Keratinocyte (primary cell): ENCODE results near the gene ATP2C1. TPM values are rescaled to one million over a fixed set of nuclear protein-coding genes. Genes with fewer than 3 reads are reported as not detected.

Experiments
- DNase-seq: peaks from one replicate; pipeline ENCODE4 v3.0.0-alpha.2; 2011; ENCODE audit warnings: low read depth, missing footprints, low spot score
- FAIRE-seq: peaks from 2 replicates; lab custom pipeline; 2011; peaks lifted over from hg19 to GRCh38; lab: Jason Lieb, UNC
- H2AFZ ChIP-seq: 2 replicates; pipeline ENCODE4 v1.6.0; 2012; ENCODE audit warnings: low read length, control low read depth, inconsistent platforms; ENCODE audit not compliant: control insufficient read depth
- H3K27ac ChIP-seq: 2 replicates; pipeline ENCODE4 v1.5.1; 2011; ENCODE audit warnings: low read length; ENCODE audit not compliant: control insufficient read depth, insufficient read depth
- H3K27me3 ChIP-seq: 3 replicates; pipeline ENCODE4 v1.6.0; 2011; ENCODE audit warnings: low read length; ENCODE audit not compliant: control insufficient read depth, insufficient read depth; ENCODE audit errors: extremely low read depth
- H3K36me3 ChIP-seq, 2 experiments: 2 replicates in 1 of 2; 3 replicates in 1 of 2; pipeline ENCODE4 v1.5.1; 2011; ENCODE audit warnings: low read length in 2 of 2, mild to moderate bottlenecking in 1 of 2; ENCODE audit not compliant: control insufficient read depth in 2 of 2, insufficient read depth in 2 of 2; ENCODE audit errors: extremely low read depth in 1 of 2
- H3K4me1 ChIP-seq: 3 replicates; pipeline ENCODE4 v1.5.1; 2011; ENCODE audit warnings: low read length; ENCODE audit not compliant: control insufficient read depth, insufficient read depth; ENCODE audit errors: extremely low read depth
- H3K4me2 ChIP-seq: 3 replicates; pipeline ENCODE4 v1.6.0; 2011; ENCODE audit warnings: low read depth, low read length; ENCODE audit not compliant: control insufficient read depth, insufficient read depth; ENCODE audit errors: extremely low read depth
- H3K4me3 ChIP-seq, 3 experiments: fragments of 200-600 bp in 1 of 3; sonication (generic) in 1 of 3; 2 replicates in 2 of 3; 3 replicates in 1 of 3; pipeline ENCODE4 v1.5.1; 2011 to 2016; ENCODE audit warnings: low read length in 3 of 3, mild to moderate bottlenecking in 3 of 3, control low read depth in 2 of 3, inconsistent platforms in 1 of 3, low read depth in 1 of 3, mixed read lengths in 1 of 3, mixed run types in 1 of 3, moderate library complexity in 1 of 3; ENCODE audit not compliant: control insufficient read depth in 2 of 3, insufficient read depth in 2 of 3; ENCODE audit errors: extremely low read depth in 1 of 3
- H3K79me2 ChIP-seq: 2 replicates; pipeline ENCODE4 v1.6.0; 2012; ENCODE audit warnings: low read length; ENCODE audit not compliant: control insufficient read depth, insufficient read depth
- H3K9ac ChIP-seq: 3 replicates; pipeline ENCODE4 v1.6.0; 2011; ENCODE audit warnings: low read length; ENCODE audit not compliant: control insufficient read depth, insufficient read depth; ENCODE audit errors: extremely low read depth
- H3K9me1 ChIP-seq: 3 replicates; pipeline ENCODE4 v1.6.0; 2011; ENCODE audit warnings: low read length; ENCODE audit not compliant: control insufficient read depth, insufficient read depth; ENCODE audit errors: extremely low read depth
- H3K9me3 ChIP-seq: 2 replicates; pipeline ENCODE4 v1.5.1; 2012; ENCODE audit warnings: low read depth, low read length; ENCODE audit not compliant: control insufficient read depth
- H4K20me1 ChIP-seq: 3 replicates; pipeline ENCODE4 v1.6.0; 2011; ENCODE audit warnings: low read length; ENCODE audit not compliant: control insufficient read depth, insufficient read depth; ENCODE audit errors: extremely low read depth
- CTCF ChIP-seq, 3 experiments: IDR thresholded peaks in 1 of 3; conservative IDR thresholded peaks in 1 of 3; optimal IDR thresholded peaks in 1 of 3; 2 replicates in 2 of 3; 3 replicates in 1 of 3; pipeline versions ENCODE3 to v1.5.1; 2011; ENCODE audit warnings: low read length in 3 of 3, mild to moderate bottlenecking in 3 of 3, moderate library complexity in 2 of 3, control low read depth in 1 of 3, inconsistent platforms in 1 of 3; ENCODE audit not compliant: insufficient read depth in 2 of 3; ENCODE audit errors: extremely low read depth in 1 of 3
- EZH2 ChIP-seq: IDR thresholded peaks from one replicate; pipeline ENCODE4 v1.6.1; 2012; ENCODE audit warnings: inconsistent platforms, mild to moderate bottlenecking, low read length, moderate library complexity
- dilution Hi-C: fragments of 300-500 bp; cut with MboI; formaldehyde crosslinking; loops from one replicate; pipeline ENCODE4 v1.7.0; 2020; ENCODE audit warnings: low sequenced_read_pairs; ENCODE audit not compliant: extremely low pct_ligation_motif_present
- polyA plus RNA-seq, 5 experiments: library from polyadenylated mRNA; depleted of rRNA in 3 of 5; stranded (reverse) in 3 of 5; stranded (forward) in 1 of 5; unstranded in 1 of 5; fragments of >200 nt; gene quantifications; 1 replicate in 1 of 5; 2 replicates in 3 of 5; 3 replicates in 1 of 5; pipeline versions ENCODE4 v1.2.1 to v1.2.3, GENCODE V29; 2011 to 2012; ENCODE audit warnings: missing spikeins in 2 of 5, low read depth in 1 of 5, low replicate concordance in 1 of 5

The ATP2C1 gene
- polyA plus RNA-seq, 1 donor (not counting 4 experiments of a cell fraction or from before 2014, with no cell fraction given): 141 TPM

- Histone ChIP-seq H3K79me2 (no peaks in the 10 kb centered on the region), H3K4me3 (no peak overlapping the region), H3K9me1 (no peaks in the 10 kb centered on the region), H3K9me3 (no peaks in the 10 kb centered on the region), H3K9ac (no peak overlapping the region), H4K20me1 (no peaks in the 10 kb centered on the region), H3K4me1 (no peaks in the 10 kb centered on the region), H3K27ac (no peak overlapping the region), H3K4me2 (no peak overlapping the region), H3K27me3 (no peaks in the 10 kb centered on the region), H3K36me3 (no peaks in the 10 kb centered on the region), H2AFZ (no peak overlapping the region)
- FAIRE-seq (no peak), DNase-seq (no peak)
- TF ChIP-seq EZH2 (no peak), CTCF (optimal IDR thresholded peaks at IDR 0.05 in 1 of 3, IDR thresholded peaks at IDR 0.05 in 1 of 3, conservative IDR thresholded peaks at IDR 0.05 in 1 of 3; ENCODE audit: extremely low read depth in 1 of 3, insufficient read depth in 2 of 3, low read length in 3 of 3) (no peak)
- dilution Hi-C loops: no loop called here
Observed at GRCh38 chr3:131048030-131048429, 154.1 kb downstream of the ATP2C1 start.

- no peaks in the 10 kb centered on the region for H3K27me3 ChIP-seq
- H3K9me3 ChIP-seq: no peaks in the 10 kb centered on the region
- TF ChIP-seq CTCF (optimal IDR thresholded peaks at IDR 0.05 in 1 of 3, IDR thresholded peaks at IDR 0.05 in 1 of 3, conservative IDR thresholded peaks at IDR 0.05 in 1 of 3; ENCODE audit: extremely low read depth in 1 of 3, insufficient read depth in 2 of 3, low read length in 3 of 3): no peak
- TF ChIP-seq EZH2: no peak
- DNase-seq (no peak), FAIRE-seq (no peak)
- H4K20me1 ChIP-seq: no peaks in the 10 kb centered on the region
- no peak overlapping the region for H3K27ac ChIP-seq
- no peaks in the 10 kb centered on the region for H3K9me1 ChIP-seq
- H3K36me3 ChIP-seq: no peaks in the 10 kb centered on the region
- H3K9ac ChIP-seq: no peak overlapping the region
- no peak overlapping the region for H3K4me3 ChIP-seq
- dilution Hi-C loops: no loop called here
- H3K79me2 ChIP-seq: no peaks in the 10 kb centered on the region
- H2AFZ ChIP-seq: no peak overlapping the region
- H3K4me2 ChIP-seq: no peak overlapping the region
- no peaks in the 10 kb centered on the region for H3K4me1 ChIP-seq
Observed at GRCh38 chr3:131050001-131050400, 156.1 kb downstream of the ATP2C1 start.
